ENCODE results near the gene DOK6. TPM values are rescaled to one million over a fixed set of nuclear protein-coding genes. Genes with fewer than 3 reads are reported as not detected.

The DOK6 gene
- total RNA-seq, 1 experiment from 2014 or later: not detected

DNA sequence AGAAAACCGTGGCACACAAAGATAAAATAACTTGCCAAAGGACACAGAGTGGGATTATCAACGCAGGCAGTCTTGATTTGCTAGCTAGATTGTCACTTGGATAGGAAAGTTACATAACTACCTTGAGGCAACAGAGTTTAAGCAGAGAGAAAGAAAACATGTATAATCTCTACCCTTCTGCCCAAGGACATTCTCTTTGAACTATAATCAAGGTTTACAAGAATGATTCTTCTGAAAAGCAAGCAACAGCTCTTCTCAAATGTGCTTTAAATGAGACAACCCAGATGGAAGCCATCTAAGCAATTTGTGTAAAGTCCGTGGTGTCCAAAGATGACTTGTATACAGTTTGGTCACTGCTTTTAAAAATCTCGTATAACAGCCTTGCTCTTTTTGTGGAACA is 369.6 kb downstream of the DOK6 start:
- TF ChIP-seq, protein P1, sequence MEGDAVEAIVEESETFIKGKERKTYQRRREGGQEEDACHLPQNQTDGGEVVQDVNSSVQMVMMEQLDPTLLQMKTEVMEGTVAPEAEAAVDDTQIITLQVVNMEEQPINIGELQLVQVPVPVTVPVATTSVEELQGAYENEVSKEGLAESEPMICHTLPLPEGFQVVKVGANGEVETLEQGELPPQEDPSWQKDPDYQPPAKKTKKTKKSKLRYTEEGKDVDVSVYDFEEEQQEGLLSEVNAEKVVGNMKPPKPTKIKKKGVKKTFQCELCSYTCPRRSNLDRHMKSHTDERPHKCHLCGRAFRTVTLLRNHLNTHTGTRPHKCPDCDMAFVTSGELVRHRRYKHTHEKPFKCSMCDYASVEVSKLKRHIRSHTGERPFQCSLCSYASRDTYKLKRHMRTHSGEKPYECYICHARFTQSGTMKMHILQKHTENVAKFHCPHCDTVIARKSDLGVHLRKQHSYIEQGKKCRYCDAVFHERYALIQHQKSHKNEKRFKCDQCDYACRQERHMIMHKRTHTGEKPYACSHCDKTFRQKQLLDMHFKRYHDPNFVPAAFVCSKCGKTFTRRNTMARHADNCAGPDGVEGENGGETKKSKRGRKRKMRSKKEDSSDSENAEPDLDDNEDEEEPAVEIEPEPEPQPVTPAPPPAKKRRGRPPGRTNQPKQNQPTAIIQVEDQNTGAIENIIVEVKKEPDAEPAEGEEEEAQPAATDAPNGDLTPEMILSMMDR (conservative IDR thresholded peaks at IDR 0.05; ENCODE audit: low read depth, low read length): no peak
- no peak for TF ChIP-seq EZH2 (IDR thresholded peaks at IDR 0.05; ENCODE audit: low read length, unreplicated experiment)
- TF ChIP-seq EZH2phosphoT487 (IDR thresholded peaks at IDR 0.05; ENCODE audit: borderline replicate concordance, low read length): no peak
- H3K4me2 ChIP-seq (ENCODE audit: low read length): no peak overlapping the region
- no peak overlapping the region for H3K27ac ChIP-seq (ENCODE audit: low read length)
- no peaks in the 10 kb centered on the region for H4K20me1 ChIP-seq (ENCODE audit: low read length)
- H3K9ac ChIP-seq (ENCODE audit: low read length): no peak overlapping the region
- no peaks in the 10 kb centered on the region for H3K36me3 ChIP-seq (ENCODE audit: low read depth, low read length)
- H3F3A ChIP-seq (ENCODE audit: low read length, unreplicated experiment): no peaks in the 10 kb centered on the region
- H3K9me2 ChIP-seq (replicated peaks; ENCODE audit: low read length): no peaks in the 10 kb centered on the region
- H3K79me2 ChIP-seq (ENCODE audit: low read length): no peaks in the 10 kb centered on the region
- no peak for ATAC-seq
- H3K9me3 ChIP-seq (ENCODE audit: low read length): no peaks in the 10 kb centered on the region
- H3K27me3 ChIP-seq (ENCODE audit: low read length): no peaks in the 10 kb centered on the region
- H2AFZ ChIP-seq (ENCODE audit: low read length): no peak overlapping the region
- no peak for DNase-seq
- ChIA-PET POLR2A (ENCODE audit: unreplicated experiment) (no interaction called here), CTCF (no interaction called here)
- no peak overlapping the region for H3K4me3 ChIP-seq (ENCODE audit: low read length)
- H3K4me1 ChIP-seq (ENCODE audit: insufficient read depth, low read length): no peaks in the 10 kb centered on the region
- intact Hi-C loops (cut with micrococcal nuclease): no loop called here
- BruUV-seq (replicated peaks): no TSS peak

DNA sequence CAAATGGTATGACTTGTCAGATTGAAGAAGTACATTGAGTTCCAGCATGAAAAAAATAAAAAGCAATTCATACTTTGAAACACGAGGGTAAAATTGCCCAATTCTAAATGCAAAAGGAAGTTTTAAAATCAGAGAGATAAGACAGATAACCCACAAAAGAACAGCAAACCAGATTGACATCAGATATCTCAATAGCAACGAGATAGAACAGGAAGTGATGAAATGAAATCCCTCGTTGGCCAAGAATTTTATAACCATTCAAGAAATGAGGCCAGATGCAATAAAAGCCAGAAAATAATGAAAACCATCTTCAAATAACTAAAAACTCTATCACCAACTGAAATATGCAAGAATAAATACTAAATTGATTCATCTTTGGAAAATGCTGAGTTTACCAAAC is 374.1 kb downstream of the DOK6 start:
- H4K20me1 ChIP-seq (ENCODE audit: low read length): no peaks in the 10 kb centered on the region
- H3K9ac ChIP-seq (ENCODE audit: low read length): no peak overlapping the region
- no peak overlapping the region for H3K4me2 ChIP-seq (ENCODE audit: low read length)
- ATAC-seq (no peak), DNase-seq (no peak)
- no peaks in the 10 kb centered on the region for H3K4me1 ChIP-seq (ENCODE audit: insufficient read depth, low read length)
- CTCF ChIA-PET: no interaction called here
- H3K9me2 ChIP-seq (replicated peaks; ENCODE audit: low read length): no peaks in the 10 kb centered on the region
- H3F3A ChIP-seq (ENCODE audit: low read length, unreplicated experiment): no peaks in the 10 kb centered on the region
- no peaks in the 10 kb centered on the region for H3K79me2 ChIP-seq (ENCODE audit: low read length)
- POLR2A ChIA-PET (ENCODE audit: unreplicated experiment): no interaction called here
- H3K36me3 ChIP-seq (ENCODE audit: low read depth, low read length): no peaks in the 10 kb centered on the region
- H3K27me3 ChIP-seq (ENCODE audit: low read length): no peaks in the 10 kb centered on the region
- H3K27ac ChIP-seq (ENCODE audit: low read length): no peak overlapping the region
- TF ChIP-seq EZH2phosphoT487 (IDR thresholded peaks at IDR 0.05; ENCODE audit: borderline replicate concordance, low read length) (no peak), EZH2 (IDR thresholded peaks at IDR 0.05; ENCODE audit: low read length, unreplicated experiment) (no peak)
- TF ChIP-seq, protein P1 (conservative IDR thresholded peaks at IDR 0.05; ENCODE audit: low read depth, low read length): no peak
- no peak overlapping the region for H2AFZ ChIP-seq (ENCODE audit: low read length)
- intact Hi-C loops (cut with micrococcal nuclease): no loop called here
- H3K9me3 ChIP-seq (ENCODE audit: low read length): no peaks in the 10 kb centered on the region
- H3K4me3 ChIP-seq (ENCODE audit: low read length): no peak overlapping the region
- no TSS peak for BruUV-seq (replicated peaks)

DNA sequence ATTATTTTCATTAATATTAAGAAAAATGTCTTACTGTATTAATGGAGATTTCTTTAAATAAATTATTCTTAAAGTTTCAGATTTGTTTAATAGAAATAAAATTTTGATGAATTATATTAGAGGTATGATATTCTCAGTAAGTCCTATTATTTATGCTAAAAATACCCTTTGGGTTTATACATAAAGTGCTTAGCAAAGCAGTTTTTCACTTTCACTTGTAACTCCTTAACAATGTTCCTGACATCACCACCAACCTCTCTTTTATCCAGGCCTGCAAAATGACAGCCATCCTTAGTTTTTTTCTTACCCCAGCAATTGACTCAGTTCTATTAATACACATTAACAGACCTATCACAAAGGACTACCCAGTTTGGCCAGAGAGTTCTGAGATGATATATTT is 376.6 kb downstream of the DOK6 start:
- H3K27ac ChIP-seq (ENCODE audit: low read length): no peak overlapping the region
- no peaks in the 10 kb centered on the region for H4K20me1 ChIP-seq (ENCODE audit: low read length)
- no peaks in the 10 kb centered on the region for H3K9me2 ChIP-seq (replicated peaks; ENCODE audit: low read length)
- intact Hi-C loops (cut with micrococcal nuclease): no loop called here
- DNase-seq: no peak
- TF ChIP-seq EZH2phosphoT487 (IDR thresholded peaks at IDR 0.05; ENCODE audit: borderline replicate concordance, low read length): no peak
- no peak for TF ChIP-seq EZH2 (IDR thresholded peaks at IDR 0.05; ENCODE audit: low read length, unreplicated experiment)
- TF ChIP-seq, protein P1 (conservative IDR thresholded peaks at IDR 0.05; ENCODE audit: low read depth, low read length): no peak
- BruUV-seq (replicated peaks): no TSS peak
- H3K27me3 ChIP-seq (ENCODE audit: low read length): no peaks in the 10 kb centered on the region
- H3F3A ChIP-seq (ENCODE audit: low read length, unreplicated experiment): no peaks in the 10 kb centered on the region
- H3K36me3 ChIP-seq (ENCODE audit: low read depth, low read length): no peaks in the 10 kb centered on the region
- no peak for ATAC-seq
- no peak overlapping the region for H2AFZ ChIP-seq (ENCODE audit: low read length)
- H3K4me1 ChIP-seq (ENCODE audit: insufficient read depth, low read length): no peaks in the 10 kb centered on the region
- no peaks in the 10 kb centered on the region for H3K9me3 ChIP-seq (ENCODE audit: low read length)
- no peak overlapping the region for H3K9ac ChIP-seq (ENCODE audit: low read length)
- no peak overlapping the region for H3K4me2 ChIP-seq (ENCODE audit: low read length)
- ChIA-PET CTCF (no interaction called here), POLR2A (ENCODE audit: unreplicated experiment) (no interaction called here)
- H3K79me2 ChIP-seq (ENCODE audit: low read length): no peaks in the 10 kb centered on the region
- H3K4me3 ChIP-seq (ENCODE audit: low read length): no peak overlapping the region
